ENCODE data around the gene MAN2A1.

The MAN2A1 gene

GRCh38 chr5:109689740-109690241 lies at the start of gene MAN2A1:
MAN2A1 (plus strand) TSS chr5:109689927; CDS start chr5:109690418, 491 bp downstream.
- FAIRE-seq = no peak

DNA sequence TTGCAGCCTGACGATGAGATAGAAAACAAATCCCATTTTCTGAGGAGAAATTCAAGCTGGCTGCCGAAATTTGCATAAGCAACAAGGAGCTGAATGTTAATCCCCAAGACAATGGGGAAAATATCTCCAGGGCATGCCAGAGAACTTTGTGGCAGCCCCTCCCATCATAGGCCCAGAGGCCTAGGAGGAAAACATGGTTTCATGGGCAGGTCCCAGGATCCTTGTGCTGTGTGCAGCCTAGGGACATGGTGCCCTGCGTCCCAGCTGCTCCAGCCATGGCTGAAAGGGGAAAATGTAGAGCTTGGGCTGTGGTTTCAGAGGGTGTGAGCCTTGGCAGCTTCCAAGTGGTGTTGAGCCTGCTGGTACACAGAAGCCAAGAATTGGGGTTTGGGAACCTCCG lies 48.8 kb upstream of the MAN2A1 start:
- FAIRE-seq = no peak

DNA sequence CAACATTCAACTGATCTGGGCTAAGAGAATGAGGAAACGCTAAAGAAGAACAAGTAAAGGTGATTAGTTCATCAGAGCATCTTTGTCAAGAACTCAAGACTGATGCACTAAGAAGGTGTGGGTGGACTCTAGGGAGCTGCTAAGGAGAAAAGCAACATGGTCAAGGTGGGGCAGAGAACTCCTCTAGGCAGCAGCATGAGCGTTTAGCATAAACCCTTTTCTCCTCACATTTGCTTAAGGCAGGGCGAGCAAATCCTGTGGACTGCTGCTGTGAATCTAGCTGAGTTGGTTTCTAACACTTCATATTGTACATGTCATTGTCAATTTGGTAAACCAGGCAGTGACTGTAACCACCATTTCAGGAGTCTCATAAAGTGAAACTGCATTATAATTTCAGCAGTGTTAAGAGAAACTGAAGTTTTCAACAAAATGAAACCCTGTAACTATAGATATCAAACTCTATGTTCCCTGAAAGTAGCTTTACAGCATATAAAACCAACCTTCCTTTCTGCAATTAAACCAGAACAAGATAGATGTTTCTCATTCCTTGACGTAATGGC lies 45.9 kb upstream of the MAN2A1 start:
- FAIRE-seq = no peak

GRCh38 chr5:109644829-109645228 lies 44.9 kb upstream of the MAN2A1 start:
- no peak for FAIRE-seq

GRCh38 chr5:109645707-109646192 lies 44.0 kb upstream of the MAN2A1 start:
- no peak for FAIRE-seq

DNA sequence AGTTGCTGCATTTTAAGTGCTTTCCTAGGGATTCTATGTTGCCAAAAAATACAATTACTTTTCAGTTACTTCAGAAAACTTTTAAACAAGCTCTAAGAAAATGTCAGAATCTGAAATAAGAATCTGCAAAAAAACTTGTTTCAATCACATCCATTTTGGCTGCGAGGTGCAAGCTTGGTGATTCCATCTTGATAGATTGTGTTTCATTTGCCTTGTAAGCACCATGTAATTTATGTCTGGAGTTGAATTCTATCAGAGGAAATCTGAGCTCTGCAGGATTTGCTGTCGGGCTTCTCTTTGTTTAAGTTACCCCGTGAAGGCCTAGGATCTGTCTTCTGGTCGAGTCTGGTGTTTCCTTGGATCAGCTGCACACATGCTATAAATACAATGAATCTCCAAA lies 40.4 kb upstream of the MAN2A1 start:
- no peak for FAIRE-seq

DNA sequence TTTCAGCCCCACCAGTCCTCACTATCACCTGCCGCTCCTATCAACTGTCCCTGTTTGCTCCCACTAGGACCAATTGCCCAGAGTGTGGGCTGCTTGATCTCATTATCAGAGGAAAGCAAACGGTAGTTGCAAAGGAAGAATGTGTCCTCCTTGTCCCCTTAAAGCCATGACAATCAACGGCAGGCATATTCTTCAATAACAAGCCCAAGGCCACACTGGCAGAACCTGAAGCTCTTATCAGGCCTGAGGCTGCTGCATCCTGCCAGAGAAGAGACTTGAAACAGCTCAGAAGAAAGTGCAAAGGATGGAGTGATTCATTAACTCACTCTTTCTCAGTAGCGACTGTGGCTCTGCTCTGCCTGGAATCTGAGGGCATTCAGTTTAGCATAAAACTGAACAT lies 39.2 kb upstream of the MAN2A1 start:
- FAIRE-seq = no peak

- FAIRE-seq = no peak
Observed at GRCh38 chr5:109652096-109652495, 37.6 kb upstream of the MAN2A1 start.

- FAIRE-seq = no peak
Observed at GRCh38 chr5:109653042-109653441, 36.7 kb upstream of the MAN2A1 start.

- FAIRE-seq = no peak
Observed at GRCh38 chr5:109653561-109654239, 36.0 kb upstream of the MAN2A1 start.

DNA sequence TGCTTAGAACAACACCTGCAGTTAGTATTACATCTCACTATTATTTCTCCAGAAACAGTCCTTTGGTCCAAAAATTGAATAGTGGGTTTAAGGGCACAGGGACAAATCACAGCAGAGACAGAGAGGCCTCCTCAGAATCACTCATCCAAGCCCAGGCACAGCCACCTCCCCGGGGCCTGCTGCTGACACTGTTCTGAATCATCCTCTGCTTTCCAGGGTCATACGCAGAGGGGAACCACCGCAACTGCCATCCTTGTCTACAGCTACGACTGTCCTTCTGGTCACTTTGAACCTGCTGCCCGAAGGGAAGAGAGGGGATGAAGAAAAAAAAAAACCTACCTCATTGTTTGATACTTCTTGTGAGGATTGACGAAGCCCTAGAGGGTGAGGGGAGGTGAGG lies 35.3 kb upstream of the MAN2A1 start:
- no peak for FAIRE-seq

- no peak for FAIRE-seq
Observed at GRCh38 chr5:109655841-109656240, 33.9 kb upstream of the MAN2A1 start.

DNA sequence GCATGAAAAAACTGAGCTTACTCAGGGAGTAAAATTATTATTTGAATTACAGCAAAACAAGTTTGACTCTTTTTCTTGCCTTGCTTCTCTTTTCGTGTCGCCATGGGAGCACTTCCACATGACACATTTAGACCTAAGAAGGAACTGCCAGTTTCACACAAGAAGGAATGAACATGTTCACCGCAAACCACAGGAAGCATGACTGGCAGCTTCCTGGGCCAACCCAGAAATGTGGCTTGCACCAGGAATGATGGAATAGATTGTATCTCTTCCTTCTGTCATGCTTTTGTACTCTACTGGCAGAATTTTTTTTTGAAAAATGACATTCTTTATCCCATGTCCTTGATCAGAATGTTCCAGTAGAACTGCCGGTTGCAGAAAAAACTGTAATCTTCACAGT lies 32.9 kb upstream of the MAN2A1 start:
- no peak for FAIRE-seq

DNA sequence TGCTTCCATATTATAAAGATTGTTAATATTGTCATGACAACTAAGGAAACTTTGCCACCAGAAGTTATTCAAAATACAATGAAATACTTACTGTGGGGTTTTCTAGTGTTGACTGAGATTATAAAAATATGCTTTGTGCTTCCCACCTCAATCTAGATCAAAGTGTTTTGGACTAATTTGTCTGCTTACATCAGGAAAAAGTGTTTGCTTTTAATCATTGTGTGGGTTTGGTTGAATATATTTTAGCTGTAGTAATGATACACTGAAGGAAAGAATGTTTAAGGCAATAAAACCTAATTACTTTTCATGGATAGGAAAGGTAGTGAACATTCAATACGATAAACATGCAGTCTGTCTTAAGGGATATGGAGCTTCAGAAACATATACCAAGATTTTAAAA lies 29.8 kb upstream of the MAN2A1 start:
- FAIRE-seq = no peak

DNA sequence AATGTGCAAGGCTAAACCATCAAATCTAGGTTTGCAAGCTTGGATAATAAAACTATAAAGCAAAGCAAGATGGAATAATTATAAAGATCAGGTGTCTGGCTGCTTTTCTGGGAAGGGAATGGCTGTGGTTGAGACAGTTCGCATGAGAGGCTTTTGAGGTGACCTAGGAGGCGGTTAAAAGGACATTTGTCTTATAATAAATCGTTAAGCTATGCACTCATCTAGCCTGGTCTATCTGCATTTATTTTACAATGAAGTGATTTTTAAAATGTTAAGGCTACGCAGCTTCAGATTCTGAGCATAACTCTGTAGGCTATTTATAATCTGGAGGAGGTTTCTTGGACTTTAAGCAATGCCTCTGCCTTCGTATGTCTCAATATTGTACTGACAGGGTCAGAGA lies 29.4 kb upstream of the MAN2A1 start:
- no peak for FAIRE-seq

DNA sequence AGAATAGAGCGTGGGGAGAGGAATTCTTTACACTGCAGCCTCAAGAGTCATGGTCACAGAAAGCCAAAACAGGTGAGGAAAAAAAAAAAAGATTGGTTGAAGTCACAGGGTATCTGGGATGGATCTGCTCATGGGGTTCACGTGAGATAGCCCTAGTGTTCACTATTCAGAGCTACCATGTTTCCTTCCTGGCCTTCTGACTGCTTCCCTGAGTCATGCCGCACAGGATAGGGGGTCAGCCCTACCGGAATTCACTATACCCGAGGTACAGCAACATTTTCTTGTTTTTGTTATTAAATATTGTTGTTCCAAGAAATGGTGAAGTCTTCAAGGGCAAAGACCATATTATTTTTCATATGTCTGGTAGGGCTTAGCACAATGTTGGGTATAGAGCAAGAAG lies 21.5 kb upstream of the MAN2A1 start:
- FAIRE-seq = no peak

GRCh38 chr5:109668668-109669422 lies 20.9 kb upstream of the MAN2A1 start:
- no peak for FAIRE-seq

- no peak for FAIRE-seq
Observed at GRCh38 chr5:109669991-109670706, 19.6 kb upstream of the MAN2A1 start.

- FAIRE-seq = no peak
Observed at GRCh38 chr5:109671136-109671535, 18.6 kb upstream of the MAN2A1 start.

GRCh38 chr5:109674596-109674995 lies 15.1 kb upstream of the MAN2A1 start:
- FAIRE-seq = no peak

GRCh38 chr5:109676920-109677319 lies 12.8 kb upstream of the MAN2A1 start:
- no peak for FAIRE-seq

DNA sequence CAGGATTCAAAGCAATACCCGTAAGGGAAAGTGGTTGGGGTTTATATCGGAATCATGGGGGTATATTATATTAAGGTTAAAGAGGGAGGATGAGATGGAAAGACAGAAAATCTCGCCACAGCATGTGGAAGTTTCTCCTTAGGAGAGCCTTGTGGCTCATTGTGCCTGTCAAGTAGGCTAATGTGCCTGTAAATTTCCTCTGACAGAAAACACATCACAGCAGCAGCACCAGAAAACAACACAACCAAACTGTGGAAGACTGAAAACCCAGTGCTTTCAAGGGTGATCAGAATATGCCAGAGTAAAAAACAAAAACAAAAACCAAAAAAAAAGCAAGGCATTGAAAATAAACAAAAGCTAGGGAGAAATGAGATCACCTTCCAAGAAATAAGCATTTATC lies 11.3 kb upstream of the MAN2A1 start:
- no peak for FAIRE-seq

DNA sequence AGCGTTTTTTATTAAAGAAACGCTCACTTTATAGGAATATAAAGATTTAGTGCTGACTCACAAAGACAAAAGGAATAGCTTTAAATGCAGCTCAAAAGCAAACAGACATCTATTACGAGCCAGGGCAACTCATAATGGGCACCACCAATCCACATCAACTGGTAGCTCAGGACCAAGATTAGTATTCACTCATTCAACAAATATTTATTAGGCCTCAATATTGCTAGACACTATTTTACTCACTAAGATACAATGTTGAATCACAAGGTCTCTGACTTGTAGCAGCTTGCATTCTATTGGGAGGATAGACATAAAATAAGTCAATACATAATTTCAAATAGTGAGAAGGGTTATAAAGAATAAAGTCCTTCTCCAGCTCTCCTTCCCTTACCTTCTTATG lies 8.0 kb upstream of the MAN2A1 start:
- no peak for FAIRE-seq
